Natural killer cell (primary cell): ENCODE results near the gene TOR1A. TPM values are rescaled to one million over a fixed set of nuclear protein-coding genes. Genes with fewer than 3 reads are reported as not detected.

ENCODE experiments used
- ATAC-seq, 3 donors: fragments of 150-1000 bp in 2 of 3; fragments of 200-7000 bp in 1 of 3; cut with Tn5 transposase; 1 replicate in 1 of 3; 2 replicates in 2 of 3; pipeline ENCODE4 v1.10.0; 2021; ENCODE audit warnings: mild to moderate bottlenecking in 2 of 3, moderate library complexity in 2 of 3
- DNase-seq, 2 donors: peaks; one replicate each; pipeline versions ENCODE4 v3.0.0 to v3.0.0-alpha.2; 2013 to 2021; ENCODE audit warnings: mixed read lengths in 1 of 2
- H3K27ac ChIP-seq: one replicate; pipeline ENCODE4 v1.5.1; 2013; ENCODE audit warnings: mild to moderate bottlenecking, low read length
- H3K27me3 ChIP-seq: one replicate; pipeline ENCODE4 v1.6.1; 2013; ENCODE audit warnings: low read length; ENCODE audit not compliant: control insufficient read depth, insufficient read depth
- H3K36me3 ChIP-seq: one replicate; pipeline ENCODE4 v1.6.1; 2013; ENCODE audit warnings: low read length; ENCODE audit not compliant: control insufficient read depth, insufficient read depth
- H3K4me1 ChIP-seq: one replicate; pipeline ENCODE4 v1.6.1; 2013; ENCODE audit warnings: low read length; ENCODE audit not compliant: control insufficient read depth, insufficient read depth
- H3K4me3 ChIP-seq: one replicate; pipeline ENCODE4 v1.5.1; 2013; ENCODE audit warnings: low read length
- H3K9me3 ChIP-seq: one replicate; pipeline ENCODE4 v1.6.1; 2013; ENCODE audit warnings: low read length; ENCODE audit not compliant: control insufficient read depth, insufficient read depth
- H3K27ac Mint-ChIP-seq, 2 donors: one replicate each; pipeline ENCODE4 v1.8.0; 2022; ENCODE audit warnings: mild to moderate bottlenecking in 2 of 2, mixed read lengths in 2 of 2, moderate library complexity in 1 of 2
- H3K27me3 Mint-ChIP-seq, 2 donors: one replicate each; pipeline ENCODE4 v1.8.0; 2022; ENCODE audit warnings: low read depth in 2 of 2, mixed read lengths in 2 of 2
- H3K36me3 Mint-ChIP-seq: one replicate; pipeline ENCODE4 v1.8.0; 2022; ENCODE audit warnings: mixed read lengths
- H3K4me1 Mint-ChIP-seq, 2 donors: one replicate each; pipeline ENCODE4 v1.8.0; 2022; ENCODE audit warnings: mixed read lengths in 2 of 2
- H3K4me3 Mint-ChIP-seq: one replicate; pipeline ENCODE4 v1.8.0; 2022; ENCODE audit warnings: mild to moderate bottlenecking, moderate library complexity, mixed read lengths
- H3K9me3 Mint-ChIP-seq, 2 donors: one replicate each; pipeline ENCODE4 v1.8.0; 2022; ENCODE audit warnings: mixed read lengths in 2 of 2
- CTCF ChIP-seq: fragments of 200-600 bp; IDR thresholded peaks from one replicate; pipeline ENCODE4 v1.8.0; 2022; ENCODE audit warnings: antibody characterized with exemption
- WGBS: methylation state at CpG from one replicate; pipeline ENCODE4 v1.1.7; 2013; ENCODE audit warnings: missing lambda C conversion rate; ENCODE audit not compliant: insufficient coverage; 5-methylcytosine and 5-hydroxymethylcytosine counted together
- intact Hi-C: fragments of 100-400 bp; cut with micrococcal nuclease; formaldehyde crosslinking; loops from one replicate; pipeline ENCODE4 v1.14.2; 2022
- total RNA-seq, 4 donors: library from RNA; stranded (reverse); fragments of 120-200 nt in 1 of 4; gene quantifications; one replicate each; pipeline versions ENCODE4 v1.2.3 to v1.2.4, GENCODE V29; 2013 to 2022

TOR1A gene
- total RNA-seq, 3 donors from 2014 or later (not counting 1 experiment from before 2014, with no cell fraction given), result 26.1 to 36.4 (median 34.8) TPM

GRCh38 chr9:129858167-129858962, 34.4 kb upstream of the TOR1A start:
- Histone ChIP-seq H3K4me3 (no peak overlapping the region), H3K36me3 (peaks cover 62% of the 10 kb centered on the region), H3K4me1 (peaks cover 41% of the 10 kb centered on the region), H3K9me3 (no peaks in the 10 kb centered on the region), H3K27me3 (no peaks in the 10 kb centered on the region), H3K27ac (no peak overlapping the region)
- ATAC-seq (no peak), DNase-seq (no peak)
- Mint-ChIP-seq H3K4me1 (peaks cover 34 to 35% of the 10 kb centered on the region in 2 donors), H3K27ac (no peak overlapping the region), H3K27me3 (no peaks in the 10 kb centered on the region), H3K9me3 (no peaks in the 10 kb centered on the region), H3K4me3 (no peak overlapping the region), H3K36me3 (peaks cover 9% of the 10 kb centered on the region)
- TF ChIP-seq CTCF, result no peak
- 87% methylated on average over 11 of the region's 11 CpGs for WGBS
- intact Hi-C loops, result no loop called here

- no peak for TF ChIP-seq CTCF
- Histone ChIP-seq H3K27me3 (no peaks in the 10 kb centered on the region), H3K27ac (no peak overlapping the region), H3K36me3 (peaks cover 73% of the 10 kb centered on the region), H3K9me3 (no peaks in the 10 kb centered on the region), H3K4me1 (peaks cover 30% of the 10 kb centered on the region), H3K4me3 (no peak overlapping the region)
- ATAC-seq (no peak), DNase-seq (no peak)
- WGBS, result 87% methylated on average over 7 of the region's 7 CpGs
- Mint-ChIP-seq H3K4me3 (no peak overlapping the region), H3K9me3 (no peaks in the 10 kb centered on the region), H3K36me3 (peaks cover 17% of the 10 kb centered on the region), H3K27ac (no peak overlapping the region), H3K27me3 (no peaks in the 10 kb centered on the region), H3K4me1 (peaks cover 29 to 34% of the 10 kb centered on the region in 2 donors)
- intact Hi-C loops, result no loop called here
Measured at GRCh38 chr9:129857207-129857606, 33.3 kb upstream of the TOR1A start.

- H3K9me3 Mint-ChIP-seq, result no peaks in the 10 kb centered on the region
- intact Hi-C loops, result no loop called here
- peak overlapping the region; percentile 70 for H3K4me3 Mint-ChIP-seq
- Histone ChIP-seq H3K27ac (no peak overlapping the region), H3K27me3 (no peaks in the 10 kb centered on the region), H3K4me1 (peaks cover 14% of the 10 kb centered on the region), H3K4me3 (no peak overlapping the region), H3K9me3 (no peaks in the 10 kb centered on the region), H3K36me3 (peaks cover 76% of the 10 kb centered on the region)
- H3K27ac Mint-ChIP-seq, result peak overlapping the region; percentile 43 to 57
- DNase-seq (peak in 1 of 2 donors; percentile 63), ATAC-seq (peak in 2 of 3 donors; percentile 64 to 85)
- H3K27me3 Mint-ChIP-seq, result no peaks in the 10 kb centered on the region
- peaks cover 34 to 38% of the 10 kb centered on the region in 2 donors for H3K4me1 Mint-ChIP-seq
- WGBS, result 34% methylated on average over 2 of the region's 4 CpGs
- peaks cover 25% of the 10 kb centered on the region for H3K36me3 Mint-ChIP-seq
- TF ChIP-seq CTCF, result no peak
Measured at GRCh38 chr9:129854588-129855110, 30.7 kb upstream of the TOR1A start.
